HCT116 (cell line): ENCODE measurements around the gene RAPGEF1. TPM values are rescaled to one million over a fixed set of nuclear protein-coding genes. Genes with fewer than 3 reads are reported as not detected.

Experiments used
- ATAC-seq: fragments of 200-7000 bp; cut with Tn5 transposase; 2 replicates; pipeline ENCODE4 v1.9.1; 2020; ENCODE audit warnings: mild to moderate bottlenecking, moderate library complexity
- BruUV-seq: library from RNA; stranded (reverse); fragments of 400-500 nt; replicated peaks from 2 replicates; lab custom pipeline; 2021; lab: Mats Ljungman, UMichigan
- CTCF ChIA-PET: fragments of 300-600 bp; sonication (Branson Sonifier 250); formaldehyde crosslinking; loops from one replicate; lab custom pipeline; 2021; ENCODE audit warnings: antibody characterized with exemption; lab: Charles Lee
- POLR2A ChIA-PET: fragments of 300-600, 350-600 bp; sonication (Branson Sonifier 250); formaldehyde crosslinking; loops from one replicate; lab custom pipeline; 2021; ENCODE audit warnings: antibody characterized with exemption; lab: Charles Lee
- RAD21 ChIA-PET, 2 experiments: fragments of 300-600 bp; sonication (Branson Sonifier 250); formaldehyde crosslinking; loops; one replicate each; lab custom pipeline; 2023; ENCODE audit warnings: low total read pairs in 2 of 2; ENCODE audit not compliant: uncharacterized antibody in 2 of 2, unreplicated experiment in 2 of 2, low non-redundant PET in 1 of 2; lab: Charles Lee
- DNase-seq: peaks from one replicate; pipeline ENCODE4 v3.0.0-alpha.2; 2010; ENCODE audit warnings: low read depth, low spot score
- H2AFZ ChIP-seq: fragments of 200-600 bp; shearing (Covaris generic), sonication (generic); 2 replicates; pipeline ENCODE4 v1.6.1; 2017; ENCODE audit warnings: low read depth, mixed run types, mixed read lengths, antibody characterized with exemption, low read length; ENCODE audit not compliant: poor library complexity, severe bottlenecking
- H3K27ac ChIP-seq: 2 replicates; pipeline ENCODE4 v1.5.1; 2012; ENCODE audit warnings: low read depth, low read length
- H3K27me3 ChIP-seq: fragments of 200-600 bp; sonication (generic); 2 replicates; pipeline ENCODE4 v1.6.1; 2016; ENCODE audit warnings: mixed run types, low read length, mixed read lengths; ENCODE audit not compliant: insufficient read depth
- H3K36me3 ChIP-seq, 2 experiments: fragments of 200-500 bp in 1 of 2; fragments of 200-600 bp in 1 of 2; sonication (Bioruptor generic) in 1 of 2; sonication (generic) in 1 of 2; 2 replicates each; pipeline versions ENCODE4 v1.5.1 to v1.6.1; 2014 to 2016; ENCODE audit warnings: low read length in 2 of 2, inconsistent platforms in 1 of 2, mixed read lengths in 1 of 2, mixed run types in 1 of 2; ENCODE audit not compliant: insufficient read depth in 2 of 2, control insufficient read depth in 1 of 2
- H3K4me1 ChIP-seq, 2 experiments: fragments of 200-600 bp in 1 of 2; sonication (generic) in 1 of 2; 2 replicates each; pipeline versions ENCODE4 v1.5.1 to v1.6.1; 2012 to 2017; ENCODE audit warnings: low read length in 2 of 2, inconsistent platforms in 1 of 2, mild to moderate bottlenecking in 1 of 2, mixed read lengths in 1 of 2, mixed run types in 1 of 2, moderate library complexity in 1 of 2; ENCODE audit not compliant: insufficient read depth in 2 of 2, control insufficient read depth in 1 of 2
- H3K4me2 ChIP-seq: fragments of 200-600 bp; sonication (generic); 2 replicates; pipeline ENCODE4 v1.6.1; 2017; ENCODE audit warnings: mixed run types, low read length, mixed read lengths
- H3K4me3 ChIP-seq, 2 experiments: fragments of 200-600 bp in 1 of 2; sonication (generic) in 1 of 2; replicated peaks in 1 of 2; 2 replicates each; pipeline ENCODE4 v1.5.1; 2011 to 2016; ENCODE audit warnings: low read length in 2 of 2, control low read depth in 1 of 2, low read depth in 1 of 2, mild to moderate bottlenecking in 1 of 2, mixed read lengths in 1 of 2, mixed run types in 1 of 2
- H3K79me2 ChIP-seq: fragments of 200-600 bp; sonication (generic); 2 replicates; pipeline ENCODE4 v1.6.1; 2017; ENCODE audit warnings: mild to moderate bottlenecking, mixed run types, low read length, moderate library complexity, mixed read lengths; ENCODE audit not compliant: insufficient read depth
- H3K9ac ChIP-seq: fragments of 200-600 bp; sonication (generic); 2 replicates; pipeline ENCODE4 v1.6.1; 2016; ENCODE audit warnings: low read length, mixed read lengths
- H3K9me2 ChIP-seq: fragments of 200-600 bp; sonication (generic), shearing (Covaris generic); 2 replicates; pipeline ENCODE4 v1.6.1; 2017; ENCODE audit warnings: mixed run types, mild to moderate bottlenecking, moderate library complexity; ENCODE audit not compliant: insufficient read depth
- H3K9me3 ChIP-seq, 2 experiments: fragments of 200-500 bp in 1 of 2; fragments of 200-600 bp in 1 of 2; sonication (Bioruptor generic) in 1 of 2; sonication (generic) in 1 of 2; 2 replicates each; pipeline ENCODE4 v1.6.1; 2014 to 2017; ENCODE audit warnings: low read length in 2 of 2, mixed read lengths in 2 of 2, inconsistent platforms in 1 of 2, low read depth in 1 of 2, mild to moderate bottlenecking in 1 of 2, mixed run types in 1 of 2, moderate library complexity in 1 of 2; ENCODE audit not compliant: control insufficient read depth in 1 of 2, insufficient read depth in 1 of 2
- H4K20me1 ChIP-seq: fragments of 200-600 bp; sonication (generic), shearing (Covaris generic); 2 replicates; pipeline ENCODE4 v1.6.1; 2017; ENCODE audit warnings: mixed run types, mild to moderate bottlenecking, moderate library complexity; ENCODE audit not compliant: insufficient read depth
- ATF3 ChIP-seq: IDR thresholded peaks from 2 replicates; pipeline ENCODE4 v1.6.1; 2012
- CBX3 ChIP-seq: IDR thresholded peaks from 2 replicates; pipeline ENCODE4 v1.6.1; 2012; ENCODE audit warnings: low read depth
- ELF1 ChIP-seq: IDR thresholded peaks from 2 replicates; pipeline ENCODE4 v1.6.1; 2012; ENCODE audit warnings: low read depth, borderline replicate concordance
- EZH2 ChIP-seq: fragments of 200-600 bp; sonication (generic); IDR thresholded peaks from 2 replicates; pipeline ENCODE4 v1.6.1; 2017; ENCODE audit warnings: antibody characterized with exemption, mixed run types
- JUND ChIP-seq: IDR thresholded peaks from 2 replicates; pipeline ENCODE4 v1.6.1; 2012
- POLR2AphosphoS5 ChIP-seq: IDR thresholded peaks from 2 replicates; pipeline ENCODE4 v1.6.1; 2011; ENCODE audit warnings: mild to moderate bottlenecking, low read depth, low read length, moderate library complexity
- RAD21 ChIP-seq: IDR thresholded peaks from 2 replicates; pipeline ENCODE4 v1.6.1; 2012; ENCODE audit warnings: low read depth, mild to moderate bottlenecking
- SIN3A ChIP-seq: IDR thresholded peaks from 2 replicates; pipeline ENCODE4 v1.6.1; 2012; ENCODE audit warnings: low read depth
- SP1 ChIP-seq: IDR thresholded peaks from 2 replicates; pipeline ENCODE4 v1.6.1; 2012; ENCODE audit warnings: low read depth
- TCF7L2 ChIP-seq: IDR thresholded peaks from 2 replicates; pipeline ENCODE4 v1.7.0; 2011; ENCODE audit warnings: borderline replicate concordance, inconsistent platforms; ENCODE audit not compliant: insufficient read depth, insufficient read length; ENCODE audit errors: extremely low read depth
- ZBTB33 ChIP-seq: IDR thresholded peaks from 2 replicates; pipeline ENCODE4 v1.6.1; 2011; ENCODE audit warnings: mild to moderate bottlenecking, low read length, moderate library complexity; ENCODE audit not compliant: insufficient replicate concordance; ENCODE audit errors: extremely low read depth
- ZFX ChIP-seq: fragments of 450-650 bp; IDR thresholded peaks from 2 replicates; pipeline ENCODE4 v1.6.1; 2017
- ZNF274 ChIP-seq: fragments of 200-500 bp; sonication (Bioruptor generic); IDR thresholded peaks from 2 replicates; pipeline ENCODE4 v1.6.1; 2014; ENCODE audit warnings: mild to moderate bottlenecking, low read depth, low read length, inconsistent platforms
- intact Hi-C: fragments of 100-400 bp; cut with micrococcal nuclease; formaldehyde crosslinking; loops from 2 replicates; pipeline ENCODE4 v1.10.0; 2022
- total RNA-seq: library from RNA; stranded (reverse); gene quantifications from one replicate; pipeline ENCODE4 v1.2.1, GENCODE V29; 2021; ENCODE audit not compliant: unreplicated experiment
- TF ChIP-seq, protein P1 (sequence below), 3 experiments: fragments of 200-600 bp in 1 of 3; sonication (generic) in 1 of 3; IDR thresholded peaks in 2 of 3; conservative IDR thresholded peaks in 1 of 3; 2 replicates each; pipeline ENCODE4 v1.5.1; 2012 to 2017; ENCODE audit warnings: low read depth in 2 of 3, low read length in 2 of 3, antibody characterized with exemption in 1 of 3, borderline replicate concordance in 1 of 3, control low read depth in 1 of 3, mild to moderate bottlenecking in 1 of 3, mixed read lengths in 1 of 3, mixed run types in 1 of 3, moderate library complexity in 1 of 3; ENCODE audit not compliant: insufficient read depth in 1 of 3
- TF ChIP-seq, protein P2 (sequence below): IDR thresholded peaks from 2 replicates; pipeline ENCODE4 v1.6.1; 2012

The RAPGEF1 gene
- total RNA-seq, 1 experiment from 2014 or later = 43.0 TPM

DNA sequence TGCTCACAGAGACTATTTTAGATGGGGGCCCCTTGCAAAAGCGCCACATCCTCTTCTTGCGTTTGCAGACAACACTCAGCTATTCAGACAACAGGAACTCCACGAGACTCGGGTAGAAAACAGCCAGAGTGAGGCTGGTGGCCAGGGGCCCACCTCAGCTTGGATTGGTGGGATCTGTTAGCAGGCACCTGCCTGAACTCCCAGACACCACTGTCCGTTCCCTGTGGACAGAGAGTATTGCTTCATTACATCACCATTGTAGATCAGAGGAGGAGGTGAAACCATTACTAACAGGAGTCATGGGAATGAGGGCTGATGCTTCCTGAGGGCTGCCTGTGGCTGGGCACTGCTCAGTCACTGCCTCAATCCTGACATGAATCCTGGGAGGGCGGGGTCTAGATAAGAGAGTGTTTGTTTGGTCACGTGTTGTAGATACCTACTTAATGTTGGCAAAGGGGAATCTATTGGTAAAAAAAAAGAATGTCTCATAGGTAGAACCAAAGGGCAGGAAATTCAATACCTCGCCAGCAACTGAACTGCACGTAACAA lies 4.4 kb upstream of the RAPGEF1 start (continued):
- TF ChIP-seq ELF1 = no peak

DNA sequence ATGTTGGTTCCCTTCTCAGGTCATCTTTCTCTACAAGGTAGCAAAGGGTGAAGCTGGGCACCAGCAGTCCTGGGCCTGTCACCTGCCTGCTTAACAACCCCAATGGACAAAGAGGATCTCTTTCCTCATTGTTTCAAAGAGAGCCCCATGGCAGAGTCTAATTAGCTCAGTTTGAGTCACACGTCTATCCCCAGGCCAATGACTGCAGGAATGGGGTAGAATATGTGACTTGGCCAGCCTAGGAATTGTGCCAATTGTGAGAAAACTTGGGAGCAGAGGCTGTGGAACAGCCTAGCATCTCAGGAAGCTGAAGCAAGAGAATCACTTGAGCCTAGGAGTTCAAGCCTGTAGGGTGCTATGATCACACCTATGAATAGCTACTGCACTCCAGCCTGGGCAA lies 3.6 kb upstream of the RAPGEF1 start:
- POLR2A ChIA-PET = no interaction called here
- H2AFZ ChIP-seq = no peak overlapping the region
- ATAC-seq = no peak

More for the DNA sequence above, 3.6 kb upstream of the RAPGEF1 start:
- Histone ChIP-seq H3K27ac (no peak overlapping the region), H3K9me2 (no peaks in the 10 kb centered on the region), H3K4me1 (peaks cover 3 to 7% of the 10 kb centered on the region in 2 experiments; a peak in 3 of 4 replicates), H4K20me1 (no peaks in the 10 kb centered on the region), H3K36me3 (no peaks in the 10 kb centered on the region), H3K27me3 (no peaks in the 10 kb centered on the region), H3K9ac (no peak overlapping the region), H3K4me3 (no peak overlapping the region), H3K79me2 (peaks cover 8% of the 10 kb centered on the region), H3K4me2 (no peak overlapping the region), H3K9me3 (0 out of 4 replicates have a peak, but pooled peaks cover 0 to 3% of the 10 kb centered on the region in 2 experiments)
- no peak for DNase-seq
- RAD21 ChIA-PET = no interaction called here
- CTCF ChIA-PET = interaction anchor here (0.9 kb wide), 1 partner anchor 12 kb away, joined by 3 read pairs; no protein-coding TSS in a partner anchor
- intact Hi-C loops = no loop called here
- TF ChIP-seq JUND = no peak
- no peak for TF ChIP-seq ZFX
- no peak for TF ChIP-seq SIN3A
- TF ChIP-seq TCF7L2 = no peak
- TF ChIP-seq ZNF274 = no peak
- TF ChIP-seq ZBTB33 = no peak
- no peak for TF ChIP-seq SP1
- TF ChIP-seq, protein P1, sequence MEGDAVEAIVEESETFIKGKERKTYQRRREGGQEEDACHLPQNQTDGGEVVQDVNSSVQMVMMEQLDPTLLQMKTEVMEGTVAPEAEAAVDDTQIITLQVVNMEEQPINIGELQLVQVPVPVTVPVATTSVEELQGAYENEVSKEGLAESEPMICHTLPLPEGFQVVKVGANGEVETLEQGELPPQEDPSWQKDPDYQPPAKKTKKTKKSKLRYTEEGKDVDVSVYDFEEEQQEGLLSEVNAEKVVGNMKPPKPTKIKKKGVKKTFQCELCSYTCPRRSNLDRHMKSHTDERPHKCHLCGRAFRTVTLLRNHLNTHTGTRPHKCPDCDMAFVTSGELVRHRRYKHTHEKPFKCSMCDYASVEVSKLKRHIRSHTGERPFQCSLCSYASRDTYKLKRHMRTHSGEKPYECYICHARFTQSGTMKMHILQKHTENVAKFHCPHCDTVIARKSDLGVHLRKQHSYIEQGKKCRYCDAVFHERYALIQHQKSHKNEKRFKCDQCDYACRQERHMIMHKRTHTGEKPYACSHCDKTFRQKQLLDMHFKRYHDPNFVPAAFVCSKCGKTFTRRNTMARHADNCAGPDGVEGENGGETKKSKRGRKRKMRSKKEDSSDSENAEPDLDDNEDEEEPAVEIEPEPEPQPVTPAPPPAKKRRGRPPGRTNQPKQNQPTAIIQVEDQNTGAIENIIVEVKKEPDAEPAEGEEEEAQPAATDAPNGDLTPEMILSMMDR (IDR thresholded peaks at IDR 0.05 in 2 of 3, conservative IDR thresholded peaks at IDR 0.05 in 1 of 3; ENCODE audit: borderline replicate concordance in 1 of 3, insufficient read depth in 1 of 3, low read depth in 2 of 3, low read length in 2 of 3) = no peak
- TF ChIP-seq EZH2 = no peak
- TF ChIP-seq, protein P2, sequence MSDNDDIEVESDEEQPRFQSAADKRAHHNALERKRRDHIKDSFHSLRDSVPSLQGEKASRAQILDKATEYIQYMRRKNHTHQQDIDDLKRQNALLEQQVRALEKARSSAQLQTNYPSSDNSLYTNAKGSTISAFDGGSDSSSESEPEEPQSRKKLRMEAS = no peak
- TF ChIP-seq ATF3 = no peak
- TF ChIP-seq RAD21 = no peak
- TF ChIP-seq POLR2AphosphoS5 = no peak
- no peak for TF ChIP-seq CBX3
- no TSS peak for BruUV-seq
